Retina (tissue), 1 donor: ENCODE results near the gene FBXL19.

ENCODE experiments used
- DNase-seq: peaks from one replicate; pipeline ENCODE4 v3.0.0-alpha.2; 2016

FBXL19 gene

GRCh38 chr16:30991052-30991451, 67.7 kb downstream of the FBXL19 start:
- no peak for DNase-seq

GRCh38 chr16:30992276-30992780, 69.0 kb downstream of the FBXL19 start:
- no peak for DNase-seq

GRCh38 chr16:30992931-30993816, 69.8 kb downstream of the FBXL19 start:
- no peak for DNase-seq

- DNase-seq: no peak
These were observed 72.6 kb downstream of the FBXL19 start for GRCh38 chr16:30995927-30996323.

GRCh38 chr16:30996324-30996984, 73.1 kb downstream of the FBXL19 start:
- DNase-seq: no peak

GRCh38 chr16:30996985-30997724, 73.8 kb downstream of the FBXL19 start:
- peak; percentile 58 for DNase-seq

GRCh38 chr16:30997725-30998711, 74.6 kb downstream of the FBXL19 start:
- no peak for DNase-seq
